HG03565 (cell line): ENCODE data around the gene ANTKMT.

Experiments used
- ATAC-seq: cut with Tn5 transposase; IDR thresholded peaks from one replicate; pipeline ENCODE4 v1.9.1; 2021; ENCODE audit warnings: mild to moderate bottlenecking, moderate library complexity; ENCODE audit not compliant: unreplicated experiment

ANTKMT gene

DNA sequence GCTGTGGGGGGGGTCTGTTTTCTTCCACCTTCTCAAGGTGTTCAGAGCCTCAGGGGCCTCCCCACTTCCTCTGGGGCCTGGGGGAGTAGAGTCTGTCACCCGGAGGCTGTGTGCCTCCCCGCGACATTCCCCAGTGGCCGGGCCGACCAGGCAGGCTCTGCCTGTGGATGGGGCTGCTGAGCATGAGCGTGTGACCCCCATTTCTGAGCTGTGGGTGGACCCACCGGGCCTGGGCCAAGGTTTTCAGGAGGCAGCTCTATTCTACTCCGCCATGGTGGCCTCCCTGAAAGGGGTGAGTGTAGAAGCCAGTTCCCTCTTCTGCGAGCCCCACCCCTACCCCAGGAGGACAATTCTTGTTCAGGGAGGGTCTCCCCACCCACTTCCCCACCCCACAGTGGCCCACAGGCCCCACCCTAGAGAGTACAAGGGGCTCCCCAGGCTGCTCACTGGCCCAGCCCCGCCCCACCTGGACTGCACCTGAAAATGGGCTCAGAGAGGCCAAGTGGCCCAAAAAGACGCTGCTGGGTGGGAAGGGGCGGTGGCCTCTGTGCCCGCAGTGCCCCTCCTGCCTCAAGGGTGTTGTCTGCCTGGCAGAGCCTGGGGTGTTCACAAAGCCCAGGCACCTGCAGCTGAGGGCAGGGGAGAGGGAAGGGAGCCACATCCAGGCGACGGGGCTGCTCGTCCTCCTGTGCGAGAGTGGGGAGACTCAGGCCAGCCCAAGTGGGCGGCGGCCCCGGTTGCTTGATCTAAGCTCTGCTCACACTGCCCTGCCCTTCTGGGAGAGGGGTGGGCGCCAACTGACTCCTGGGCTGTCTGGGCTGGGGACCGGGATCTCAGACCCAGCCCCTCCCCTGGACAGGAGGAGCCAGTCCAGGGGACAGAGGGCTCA, 40.9 kb downstream of the ANTKMT start:
- no peak for ATAC-seq

DNA sequence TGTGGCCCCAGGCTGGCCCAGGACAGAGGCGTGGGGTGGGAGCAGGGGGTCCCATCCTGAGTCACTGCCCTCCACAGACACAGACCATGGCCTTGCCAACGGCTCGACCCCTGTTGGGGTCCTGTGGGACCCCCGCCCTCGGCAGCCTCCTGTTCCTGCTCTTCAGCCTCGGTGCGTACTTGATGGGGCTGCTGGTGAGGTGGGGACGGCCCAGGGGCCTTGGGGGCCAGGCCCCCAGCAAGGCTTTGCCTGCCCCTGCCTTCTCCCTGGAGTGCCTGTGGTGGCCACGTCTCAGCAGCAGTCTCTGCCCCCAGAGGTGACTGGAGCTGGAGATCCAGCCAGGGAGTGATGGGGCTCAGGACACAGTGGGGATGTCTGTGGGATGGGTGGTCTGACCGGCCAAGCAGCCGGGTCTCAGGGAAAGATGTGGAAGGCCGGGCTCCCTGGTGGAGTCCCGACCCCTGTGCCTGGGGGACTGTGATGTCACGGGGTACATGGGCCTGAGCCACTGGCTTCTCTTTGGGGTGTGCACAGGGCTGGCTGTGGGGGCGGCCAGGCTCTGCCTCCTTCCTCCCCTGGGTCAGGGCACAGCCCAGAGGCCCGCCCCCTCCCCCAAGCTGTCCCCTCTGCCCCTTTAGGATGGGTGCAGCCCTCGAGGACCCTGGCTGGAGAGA, 41.8 kb downstream of the ANTKMT start:
- no peak for ATAC-seq

DNA sequence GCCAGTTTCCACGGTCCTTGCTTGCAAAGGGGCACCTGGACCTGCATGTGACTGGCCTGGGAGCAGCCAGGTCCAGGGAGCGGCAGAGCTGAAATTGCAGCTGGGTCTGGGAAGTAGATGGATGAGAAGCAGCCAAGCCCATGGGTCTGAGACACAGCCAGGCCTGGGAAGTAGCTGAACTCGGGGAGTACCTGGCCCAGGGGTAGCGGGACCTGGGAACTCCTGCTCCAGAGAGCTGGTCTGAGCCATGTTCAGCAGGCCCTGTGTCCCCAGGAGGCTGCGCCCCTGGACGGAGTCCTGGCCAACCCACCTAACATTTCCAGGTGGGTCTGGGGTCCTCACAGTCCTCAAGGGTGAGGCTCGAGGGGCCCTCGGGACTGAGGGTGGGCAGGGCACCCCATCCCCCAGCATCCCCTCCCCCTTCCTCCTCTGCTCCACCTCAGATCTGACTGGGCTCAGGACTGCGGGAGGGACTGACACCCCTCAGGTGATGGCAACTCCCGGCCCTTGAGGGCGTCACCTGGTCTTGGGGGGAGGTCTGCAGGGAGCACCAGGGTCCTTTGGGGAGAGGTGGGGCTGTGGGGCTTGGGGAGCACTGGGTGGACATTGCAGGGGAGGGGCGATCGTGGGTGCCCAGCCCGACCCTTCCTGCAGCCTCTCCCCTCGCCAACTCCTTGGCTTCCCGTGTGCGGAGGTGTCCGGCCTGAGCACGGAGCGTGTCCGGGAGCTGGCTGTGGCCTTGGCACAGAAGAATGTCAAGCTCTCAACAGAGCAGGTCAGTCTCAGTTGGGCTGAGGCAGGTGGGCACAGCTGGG, 42.6 kb downstream of the ANTKMT start:
- ATAC-seq, result no peak

DNA sequence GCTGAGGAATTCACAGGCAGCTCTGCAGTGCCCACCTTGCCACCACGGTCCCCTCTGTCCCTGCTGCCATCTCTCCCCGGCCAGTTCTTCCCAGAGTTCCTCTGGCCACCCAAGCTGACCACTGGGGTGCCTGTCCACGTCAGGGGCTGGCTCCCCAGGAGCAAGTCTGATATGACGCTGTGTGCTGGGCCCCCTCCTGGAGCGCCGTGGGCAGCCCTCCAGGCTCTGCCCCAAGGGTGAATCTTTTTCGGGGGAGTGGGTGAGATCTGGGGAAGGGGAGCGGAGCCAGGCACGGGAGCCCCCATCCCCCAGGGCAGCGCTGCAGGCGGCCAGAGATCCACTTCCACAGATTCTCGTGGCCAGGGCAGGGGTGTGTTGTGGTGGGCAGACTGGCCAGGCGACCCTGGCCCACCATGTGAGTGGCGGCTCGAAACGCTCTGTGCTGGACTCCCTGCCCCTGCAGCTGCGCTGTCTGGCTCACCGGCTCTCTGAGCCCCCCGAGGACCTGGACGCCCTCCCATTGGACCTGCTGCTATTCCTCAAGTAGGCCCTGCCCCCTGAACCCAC, 43.3 kb downstream of the ANTKMT start:
- ATAC-seq, result no peak

DNA sequence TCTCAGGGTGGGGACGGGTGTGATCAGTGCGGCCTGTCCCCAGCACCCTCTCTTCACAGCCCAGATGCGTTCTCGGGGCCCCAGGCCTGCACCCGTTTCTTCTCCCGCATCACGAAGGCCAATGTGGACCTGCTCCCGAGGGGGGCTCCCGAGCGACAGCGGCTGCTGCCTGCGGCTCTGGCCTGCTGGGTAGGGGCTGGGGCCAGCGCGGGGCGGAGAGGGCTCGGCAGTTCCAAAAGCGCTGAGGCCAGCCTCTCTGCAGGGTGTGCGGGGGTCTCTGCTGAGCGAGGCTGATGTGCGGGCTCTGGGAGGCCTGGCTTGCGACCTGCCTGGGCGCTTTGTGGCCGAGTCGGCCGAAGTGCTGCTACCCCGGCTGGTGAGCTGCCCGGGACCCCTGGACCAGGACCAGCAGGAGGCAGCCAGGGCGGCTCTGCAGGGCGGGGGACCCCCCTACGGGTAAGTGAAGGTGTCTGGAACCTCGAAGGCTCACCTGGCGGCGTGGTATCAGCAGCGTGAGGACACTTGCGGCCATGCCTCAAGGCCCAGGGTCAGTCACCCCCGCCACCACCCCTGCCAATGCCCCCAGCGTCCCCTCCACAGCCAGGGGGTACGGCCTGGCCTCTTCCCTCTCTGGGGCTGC, 44.0 kb downstream of the ANTKMT start:
- no peak for ATAC-seq

DNA sequence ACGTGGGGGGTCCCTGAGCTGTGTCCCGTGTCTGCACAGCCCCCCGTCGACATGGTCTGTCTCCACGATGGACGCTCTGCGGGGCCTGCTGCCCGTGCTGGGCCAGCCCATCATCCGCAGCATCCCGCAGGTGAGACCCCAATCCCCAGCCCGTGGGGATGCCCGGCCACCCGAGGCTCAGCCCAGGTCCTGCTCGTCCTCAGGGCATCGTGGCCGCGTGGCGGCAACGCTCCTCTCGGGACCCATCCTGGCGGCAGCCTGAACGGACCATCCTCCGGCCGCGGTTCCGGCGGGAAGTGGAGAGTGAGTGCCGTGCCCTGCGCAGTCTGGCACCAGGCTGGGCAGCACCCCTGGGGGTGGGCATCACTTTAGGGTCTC, 44.5 kb downstream of the ANTKMT start:
- no peak for ATAC-seq

DNA sequence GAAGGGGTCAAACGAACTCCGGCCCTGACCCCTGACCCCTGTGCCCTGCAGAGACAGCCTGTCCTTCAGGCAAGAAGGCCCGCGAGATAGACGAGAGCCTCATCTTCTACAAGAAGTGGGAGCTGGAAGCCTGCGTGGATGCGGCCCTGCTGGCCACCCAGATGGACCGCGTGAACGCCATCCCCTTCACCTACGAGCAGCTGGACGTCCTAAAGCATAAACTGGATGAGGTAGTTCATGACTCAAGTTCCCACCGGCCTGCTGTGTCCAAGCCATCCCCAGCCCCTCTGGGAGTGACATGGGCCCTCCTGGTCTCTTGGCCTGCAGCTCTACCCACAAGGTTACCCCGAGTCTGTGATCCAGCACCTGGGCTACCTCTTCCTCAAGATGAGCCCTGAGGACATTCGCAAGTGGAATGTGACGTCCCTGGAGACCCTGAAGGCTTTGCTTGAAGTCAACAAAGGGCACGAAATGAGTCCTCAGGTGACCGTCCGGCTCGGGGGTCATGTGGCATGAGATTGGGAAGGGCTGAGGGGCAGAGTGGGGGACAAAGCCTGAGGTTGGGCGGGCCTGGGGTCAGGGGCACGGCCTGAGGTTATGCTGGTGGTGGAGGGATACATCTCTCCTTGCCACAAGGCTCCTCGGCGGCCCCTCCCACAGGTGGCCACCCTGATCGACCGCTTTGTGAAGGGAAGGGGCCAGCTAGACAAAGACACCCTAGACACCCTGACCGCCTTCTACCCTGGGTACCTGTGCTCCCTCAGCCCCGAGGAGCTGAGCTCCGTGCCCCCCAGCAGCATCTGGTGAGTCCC, 45.3 kb downstream of the ANTKMT start:
- ATAC-seq, result no peak

DNA sequence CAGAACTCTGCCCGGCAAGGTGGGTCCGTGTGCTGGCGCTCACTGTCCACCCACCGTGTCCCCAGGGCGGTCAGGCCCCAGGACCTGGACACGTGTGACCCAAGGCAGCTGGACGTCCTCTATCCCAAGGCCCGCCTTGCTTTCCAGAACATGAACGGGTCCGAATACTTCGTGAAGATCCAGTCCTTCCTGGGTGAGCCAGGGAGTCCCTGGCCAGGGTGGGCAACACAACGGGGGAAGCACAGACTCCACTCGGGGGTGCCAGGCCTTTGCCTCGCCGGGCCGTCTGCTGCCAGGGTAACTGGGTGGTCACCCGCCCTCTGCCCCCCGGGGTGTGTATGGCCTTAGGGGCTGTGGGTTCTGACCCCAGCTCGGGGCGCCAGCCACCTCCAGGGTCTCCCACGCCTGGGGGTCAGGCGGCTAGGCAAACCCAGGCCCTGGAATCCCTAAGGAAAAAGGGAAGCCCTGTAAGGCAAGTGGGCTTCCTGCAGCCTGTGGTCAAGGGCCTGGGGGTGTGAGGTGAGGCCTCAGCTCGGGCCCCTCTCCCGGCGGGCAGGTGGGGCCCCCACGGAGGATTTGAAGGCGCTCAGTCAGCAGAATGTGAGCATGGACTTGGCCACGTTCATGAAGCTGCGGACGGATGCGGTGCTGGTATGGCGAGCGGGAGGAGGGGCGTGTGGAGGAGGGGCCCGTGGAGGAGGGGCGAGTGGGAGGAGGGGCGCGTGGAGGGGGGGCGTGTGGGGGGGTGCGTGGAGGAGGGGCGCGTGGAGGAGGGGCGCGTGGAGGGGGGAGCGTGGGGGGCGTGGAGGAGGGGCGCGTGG, 46.1 kb downstream of the ANTKMT start:
- ATAC-seq, result no peak

DNA sequence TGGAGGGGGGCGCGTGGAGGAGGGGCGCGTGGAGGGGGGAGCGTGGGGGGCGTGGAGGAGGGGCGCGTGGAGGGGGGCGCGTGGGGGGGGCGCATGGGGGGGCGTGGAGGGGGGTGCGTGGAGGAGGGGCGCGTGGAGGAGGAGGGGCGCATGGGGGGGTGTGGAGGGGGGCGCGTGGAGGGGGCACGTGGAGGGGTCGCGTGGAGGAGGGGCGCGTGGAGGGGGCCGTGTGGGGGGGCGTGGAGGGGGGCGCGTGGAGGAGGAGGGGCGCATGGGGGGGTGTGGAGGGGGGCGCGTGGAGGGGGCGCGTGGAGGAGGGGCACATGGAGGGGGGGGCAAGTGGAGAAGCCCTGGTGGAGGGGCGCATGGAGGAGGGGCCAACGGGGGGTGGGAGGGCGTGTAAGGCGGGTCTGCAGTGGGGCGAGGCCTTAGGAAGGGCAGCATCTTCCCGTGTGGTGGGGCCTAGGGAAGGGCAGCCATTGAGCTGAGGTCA, 46.8 kb downstream of the ANTKMT start:
- ATAC-seq, result no peak

DNA sequence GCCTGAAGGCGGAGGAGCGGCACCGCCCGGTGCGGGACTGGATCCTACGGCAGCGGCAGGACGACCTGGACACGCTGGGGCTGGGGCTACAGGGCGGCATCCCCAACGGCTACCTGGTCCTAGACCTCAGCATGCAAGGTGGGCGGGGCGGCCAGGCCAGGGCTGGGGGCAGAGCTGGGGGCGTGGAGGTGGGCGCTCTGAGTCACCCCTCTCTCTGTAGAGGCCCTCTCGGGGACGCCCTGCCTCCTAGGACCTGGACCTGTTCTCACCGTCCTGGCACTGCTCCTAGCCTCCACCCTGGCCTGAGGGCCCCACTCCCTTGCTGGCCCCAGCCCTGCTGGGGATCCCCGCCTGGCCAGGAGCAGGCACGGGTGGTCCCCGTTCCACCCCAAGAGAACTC, 47.5 kb downstream of the ANTKMT start:
- ATAC-seq, result no peak

DNA sequence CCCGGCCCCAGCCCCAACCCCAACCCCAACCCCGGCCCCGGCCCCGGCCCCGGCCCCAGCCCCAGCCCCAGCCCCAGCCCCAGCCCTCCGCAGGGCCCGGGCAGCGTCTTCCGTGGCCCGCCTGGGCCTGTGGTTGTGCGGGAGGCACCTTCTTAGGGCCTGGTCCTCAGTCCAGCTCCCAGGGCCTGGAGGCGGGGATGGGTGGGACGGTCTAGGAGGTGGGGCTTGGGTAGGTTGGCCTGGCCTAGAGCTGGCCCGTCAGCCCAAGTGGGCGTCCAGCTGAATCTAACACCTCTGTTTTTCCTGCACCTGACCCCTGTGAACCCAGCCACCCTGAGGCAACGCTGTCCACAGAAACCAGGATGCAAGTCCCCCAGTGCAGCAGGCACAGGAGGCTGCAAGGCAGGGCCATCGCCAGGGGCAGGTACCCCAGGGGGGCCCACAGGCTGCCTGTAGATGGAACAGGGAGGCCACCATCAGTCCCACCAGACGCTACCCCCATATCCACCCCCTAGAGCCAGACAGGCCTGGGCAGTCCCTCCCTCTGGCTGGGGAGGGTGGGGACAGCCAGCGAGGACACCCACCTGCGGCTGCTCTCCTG, 48.3 kb downstream of the ANTKMT start:
- no peak for ATAC-seq

DNA sequence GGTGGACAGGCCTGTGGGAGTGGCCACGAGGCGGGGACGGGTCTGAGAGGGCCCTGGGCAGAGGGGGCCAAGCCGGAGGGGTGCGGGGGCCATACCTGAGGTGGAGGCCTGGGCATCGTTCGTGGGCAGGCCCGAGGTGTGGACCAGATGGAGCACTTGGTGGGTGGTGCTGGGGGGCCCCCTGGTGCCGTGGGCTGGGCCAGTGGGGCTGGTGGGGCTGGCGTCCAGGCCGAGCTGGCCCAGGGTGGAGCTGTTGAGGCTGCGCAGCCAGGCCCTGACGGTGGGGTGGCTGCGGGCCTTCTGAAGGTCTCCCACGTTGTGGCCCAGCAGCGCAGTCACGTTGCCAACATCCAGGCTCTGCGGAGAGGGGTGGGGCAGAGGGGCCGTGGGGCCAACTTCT, 49.0 kb downstream of the ANTKMT start:
- ATAC-seq, result no peak

DNA sequence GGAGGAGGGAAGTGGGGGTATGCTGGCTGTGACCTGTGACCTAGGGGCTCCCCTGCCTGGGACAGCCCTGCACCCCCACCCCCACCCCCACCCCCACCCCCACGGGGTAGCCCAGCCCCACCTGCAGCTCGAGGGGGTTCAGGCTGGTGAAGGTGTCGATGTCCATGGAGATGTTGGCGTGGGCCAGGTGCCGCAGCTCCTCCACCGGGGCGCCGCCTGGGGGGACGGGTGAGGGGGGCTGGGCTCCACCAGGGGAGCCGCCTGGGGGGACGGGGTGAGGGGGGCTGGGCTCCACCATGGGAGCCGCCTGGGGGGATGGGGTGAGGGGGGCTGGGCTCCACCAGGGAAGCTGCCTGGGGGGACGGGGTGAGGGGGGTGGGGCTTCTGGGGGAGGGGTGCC, 49.5 kb downstream of the ANTKMT start:
- ATAC-seq, result no peak
